Measurements from ENCODE around the gene CNTROB.

DNA sequence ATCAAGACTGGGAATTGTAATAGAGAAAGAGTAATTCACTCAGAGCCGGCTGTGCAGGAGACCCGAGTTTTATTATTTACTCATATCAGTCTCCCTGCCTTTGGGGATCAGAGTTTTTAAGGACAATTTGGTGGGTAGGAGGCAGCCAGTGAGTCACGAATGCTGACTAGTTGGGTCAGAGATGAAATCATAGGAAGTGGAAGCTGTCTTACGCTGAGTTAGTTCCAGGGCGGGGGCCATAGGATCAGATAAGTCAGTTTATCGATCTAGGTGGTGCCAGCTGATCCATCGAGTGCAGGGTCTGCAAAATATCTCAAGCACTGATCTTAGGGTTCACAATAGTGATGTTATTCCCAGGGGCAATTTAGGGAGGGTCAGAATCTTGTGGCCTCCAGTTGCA, 50.2 kb downstream of the CNTROB start:
- TF ChIP-seq, protein P1, sequence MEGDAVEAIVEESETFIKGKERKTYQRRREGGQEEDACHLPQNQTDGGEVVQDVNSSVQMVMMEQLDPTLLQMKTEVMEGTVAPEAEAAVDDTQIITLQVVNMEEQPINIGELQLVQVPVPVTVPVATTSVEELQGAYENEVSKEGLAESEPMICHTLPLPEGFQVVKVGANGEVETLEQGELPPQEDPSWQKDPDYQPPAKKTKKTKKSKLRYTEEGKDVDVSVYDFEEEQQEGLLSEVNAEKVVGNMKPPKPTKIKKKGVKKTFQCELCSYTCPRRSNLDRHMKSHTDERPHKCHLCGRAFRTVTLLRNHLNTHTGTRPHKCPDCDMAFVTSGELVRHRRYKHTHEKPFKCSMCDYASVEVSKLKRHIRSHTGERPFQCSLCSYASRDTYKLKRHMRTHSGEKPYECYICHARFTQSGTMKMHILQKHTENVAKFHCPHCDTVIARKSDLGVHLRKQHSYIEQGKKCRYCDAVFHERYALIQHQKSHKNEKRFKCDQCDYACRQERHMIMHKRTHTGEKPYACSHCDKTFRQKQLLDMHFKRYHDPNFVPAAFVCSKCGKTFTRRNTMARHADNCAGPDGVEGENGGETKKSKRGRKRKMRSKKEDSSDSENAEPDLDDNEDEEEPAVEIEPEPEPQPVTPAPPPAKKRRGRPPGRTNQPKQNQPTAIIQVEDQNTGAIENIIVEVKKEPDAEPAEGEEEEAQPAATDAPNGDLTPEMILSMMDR (IDR thresholded peaks at IDR 0.05; ENCODE audit: borderline replicate concordance, extremely low read depth, low read length, poor library complexity, severe bottlenecking) = no peak
- TF ChIP-seq EZH2 (IDR thresholded peaks at IDR 0.05; ENCODE audit: borderline replicate concordance, low read depth, low read length, severe bottlenecking) = no peak

Measured in DND-41 (cell line).